GM19468 (cell line): ENCODE data around the gene ITPKC.

ENCODE experiments used
- ATAC-seq: cut with Tn5 transposase; IDR thresholded peaks from one replicate; pipeline ENCODE4 v1.9.1; 2021; ENCODE audit warnings: mild to moderate bottlenecking, moderate library complexity, moderate number of reproducible peaks; ENCODE audit not compliant: unreplicated experiment; ENCODE audit errors: extremely low read depth

The ITPKC gene

GRCh38 chr19:40716482-40717324 lies at the start of gene ITPKC, which contains the start of gene COQ8B:
ITPKC (plus strand) TSS chr19:40717112; CDS start chr19:40717136, 24 bp downstream.
COQ8B (minus strand) TSS chr19:40716886; CDS start chr19:40714632, 2,254 bp downstream.
- peak; percentile 72 for ATAC-seq

GRCh38 chr19:40667602-40668001 lies 49.3 kb upstream of the ITPKC start:
- ATAC-seq, result no peak

- no peak for ATAC-seq
These were observed 47.8 kb upstream of the ITPKC start for GRCh38 chr19:40668991-40669614.

GRCh38 chr19:40671404-40671803 lies 45.5 kb upstream of the ITPKC start:
- no peak for ATAC-seq

- ATAC-seq, result no peak
These were observed 44.9 kb upstream of the ITPKC start for GRCh38 chr19:40672038-40672437.

GRCh38 chr19:40672573-40673299 lies 44.2 kb upstream of the ITPKC start:
- ATAC-seq, result no peak

- no peak for ATAC-seq
These were observed 43.5 kb upstream of the ITPKC start for GRCh38 chr19:40673397-40673796.

- no peak for ATAC-seq
These were observed 42.6 kb upstream of the ITPKC start for GRCh38 chr19:40674291-40674690.

- no peak for ATAC-seq
These were observed 39.8 kb upstream of the ITPKC start for GRCh38 chr19:40677156-40677555.

- ATAC-seq, result no peak
These were observed 35.9 kb upstream of the ITPKC start for GRCh38 chr19:40681039-40681438.

- ATAC-seq, result no peak
These were observed 34.4 kb upstream of the ITPKC start for GRCh38 chr19:40682431-40682964.

- no peak for ATAC-seq
These were observed 33.5 kb upstream of the ITPKC start for GRCh38 chr19:40683437-40683836.

- ATAC-seq, result no peak
These were observed 32.6 kb upstream of the ITPKC start for GRCh38 chr19:40684280-40684679.

- ATAC-seq, result no peak
These were observed 31.8 kb upstream of the ITPKC start for GRCh38 chr19:40685016-40685526.

GRCh38 chr19:40685563-40685962 lies 31.3 kb upstream of the ITPKC start:
- no peak for ATAC-seq

GRCh38 chr19:40686882-40687524 lies 29.9 kb upstream of the ITPKC start:
- ATAC-seq, result no peak

- ATAC-seq, result no peak
These were observed 29.3 kb upstream of the ITPKC start for GRCh38 chr19:40687525-40688016.

- ATAC-seq, result no peak
These were observed 28.6 kb upstream of the ITPKC start for GRCh38 chr19:40688309-40688708.

- no peak for ATAC-seq
These were observed 27.9 kb upstream of the ITPKC start for GRCh38 chr19:40688987-40689338.
